ENCODE measurements around the gene PAK5. TPM values are rescaled to one million over a fixed set of nuclear protein-coding genes. Genes with fewer than 3 reads are reported as not detected.

PAK5 gene
- total RNA-seq, 1 experiment from 2014 or later = not detected

- DNase-seq (ENCODE audit: low read depth, low spot score) (no peak), ATAC-seq (no peak)
- in situ Hi-C loops (cut with HindIII; ENCODE audit: low pct_unique_long_range_greater_than_20kb, low sequenced_read_pairs) (no loop called here), intact Hi-C loops (cut with micrococcal nuclease; ENCODE audit: unreplicated experiment) (no loop called here)
- ChIA-PET CTCF (no interaction called here), POLR2A (no interaction called here)
- H3K4me1 ChIP-seq (ENCODE audit: control insufficient read depth, insufficient read depth, low read length) = no peaks in the 10 kb centered on the region
- no peaks in the 10 kb centered on the region for H3K9me3 ChIP-seq (ENCODE audit: control insufficient read depth, insufficient read depth, low read depth, low read length)
- H3K27me3 ChIP-seq (ENCODE audit: control insufficient read depth, insufficient read depth, low read length) = no peaks in the 10 kb centered on the region
- no peaks in the 10 kb centered on the region for H3K36me3 ChIP-seq (ENCODE audit: control insufficient read depth, insufficient read depth, low read length)
- BruUV-seq (replicated peaks) = no TSS peak
- no peak for TF ChIP-seq SIN3A (IDR thresholded peaks at IDR 0.05; ENCODE audit: borderline replicate concordance, insufficient read depth, low read depth, low read length)
- no peak for TF ChIP-seq REST (IDR thresholded peaks at IDR 0.05; ENCODE audit: insufficient read depth in 1 of 2, low read depth in 2 of 2, low read length in 1 of 2)
- TF ChIP-seq CTCF (IDR thresholded peaks at IDR 0.05) = no peak
- TF ChIP-seq POLR2AphosphoS5 (IDR thresholded peaks at IDR 0.05; ENCODE audit: low read depth, low read length) = no peak
- TF ChIP-seq TCF7L2 (IDR thresholded peaks at IDR 0.05; ENCODE audit: low read depth, low read length) = no peak
- no peak overlapping the region for H3K4me3 ChIP-seq (ENCODE audit: low read depth in 2 of 2, low read length in 2 of 2)
- no peak overlapping the region for H3K27ac ChIP-seq (ENCODE audit: low read length)
These were observed 210.3 kb downstream of the PAK5 start for GRCh38 chr20:9628589-9628988.

- ChIA-PET POLR2A (no interaction called here), CTCF (no interaction called here)
- in situ Hi-C loops (cut with HindIII; ENCODE audit: low pct_unique_long_range_greater_than_20kb, low sequenced_read_pairs) = no loop called here
- BruUV-seq (replicated peaks) = no TSS peak
- TF ChIP-seq TCF7L2 (IDR thresholded peaks at IDR 0.05; ENCODE audit: low read depth, low read length) (no peak), SIN3A (IDR thresholded peaks at IDR 0.05; ENCODE audit: borderline replicate concordance, insufficient read depth, low read depth, low read length) (no peak), CTCF (IDR thresholded peaks at IDR 0.05) (no peak), POLR2AphosphoS5 (IDR thresholded peaks at IDR 0.05; ENCODE audit: low read depth, low read length) (no peak), REST (IDR thresholded peaks at IDR 0.05; ENCODE audit: insufficient read depth in 1 of 2, low read depth in 2 of 2, low read length in 1 of 2) (no peak)
- Histone ChIP-seq H3K9me3 (ENCODE audit: control insufficient read depth, insufficient read depth, low read depth, low read length) (no peaks in the 10 kb centered on the region), H3K4me3 (ENCODE audit: low read depth in 2 of 2, low read length in 2 of 2) (no peak overlapping the region), H3K27me3 (ENCODE audit: control insufficient read depth, insufficient read depth, low read length) (no peaks in the 10 kb centered on the region), H3K4me1 (ENCODE audit: control insufficient read depth, insufficient read depth, low read length) (no peaks in the 10 kb centered on the region), H3K27ac (ENCODE audit: low read length) (no peak overlapping the region), H3K36me3 (ENCODE audit: control insufficient read depth, insufficient read depth, low read length) (no peaks in the 10 kb centered on the region)
- intact Hi-C loops (cut with micrococcal nuclease; ENCODE audit: unreplicated experiment) = no loop called here
- DNase-seq (ENCODE audit: low read depth, low spot score) (no peak), ATAC-seq (no peak)
These were observed 210.7 kb downstream of the PAK5 start for GRCh38 chr20:9628141-9628540.

Measured in Panc1 (cell line).